Immature natural killer cell (primary cell): Measurements from ENCODE around the gene METTL27. TPM values are rescaled to one million over a fixed set of nuclear protein-coding genes. Genes with fewer than 3 reads are reported as not detected.

Source experiments
- DNase-seq, 3 donors: peaks; one replicate each; pipeline ENCODE4 v3.0.0; 2022; ENCODE audit warnings: mixed read lengths in 1 of 3
- H3K27ac Mint-ChIP-seq, 6 donors: one replicate each; pipeline ENCODE4 v1.8.0; 2020; ENCODE audit warnings: mixed read lengths in 6 of 6, mild to moderate bottlenecking in 5 of 6, inconsistent platforms in 4 of 6, moderate library complexity in 3 of 6
- H3K27me3 Mint-ChIP-seq, 3 donors: one replicate each; pipeline ENCODE4 v1.8.0; 2020 to 2021; ENCODE audit warnings: low read depth in 3 of 3, mild to moderate bottlenecking in 3 of 3, mixed read lengths in 3 of 3, moderate library complexity in 3 of 3, inconsistent platforms in 1 of 3
- H3K36me3 Mint-ChIP-seq, 3 donors: one replicate each; pipeline ENCODE4 v1.8.0; 2020; ENCODE audit warnings: mixed read lengths in 3 of 3, inconsistent platforms in 2 of 3, mild to moderate bottlenecking in 2 of 3
- H3K4me1 Mint-ChIP-seq, 2 donors: one replicate each; pipeline ENCODE4 v1.8.0; 2020; ENCODE audit warnings: inconsistent platforms in 2 of 2, mild to moderate bottlenecking in 2 of 2, mixed read lengths in 2 of 2, moderate library complexity in 1 of 2
- H3K4me3 Mint-ChIP-seq, 5 donors: one replicate each; pipeline ENCODE4 v1.8.0; 2020; ENCODE audit warnings: mild to moderate bottlenecking in 5 of 5, mixed read lengths in 5 of 5, inconsistent platforms in 3 of 5, moderate library complexity in 3 of 5
- H3K9me3 Mint-ChIP-seq, 6 donors: one replicate each; pipeline ENCODE4 v1.8.0; 2020; ENCODE audit warnings: mild to moderate bottlenecking in 6 of 6, mixed read lengths in 6 of 6, inconsistent platforms in 4 of 6, moderate library complexity in 3 of 6
- polyA plus RNA-seq, 3 donors: library from polyadenylated mRNA; unstranded; fragments of 300-500 nt; fragmentation: Illumina TruSeq; gene quantifications; one replicate each; pipeline ENCODE4 v1.2.3, GENCODE V29; 2021

Gene METTL27
- polyA plus RNA-seq, 3 donors from 2014 or later: 0.46 TPM; not detected in 2

- no peak for DNase-seq
- H3K36me3 Mint-ChIP-seq: no peaks in the 10 kb centered on the region
- H3K4me1 Mint-ChIP-seq: no peaks in the 10 kb centered on the region
- no peak overlapping the region for H3K4me3 Mint-ChIP-seq
- H3K9me3 Mint-ChIP-seq: no peaks in the 10 kb centered on the region
- H3K27ac Mint-ChIP-seq: no peak overlapping the region
- H3K27me3 Mint-ChIP-seq: peaks cover 2 to 3% (median 3%) of the 10 kb centered on the region in 3 donors
Observed at GRCh38 chr7:73879977-73880681, 37.8 kb upstream of the METTL27 start.

DNA sequence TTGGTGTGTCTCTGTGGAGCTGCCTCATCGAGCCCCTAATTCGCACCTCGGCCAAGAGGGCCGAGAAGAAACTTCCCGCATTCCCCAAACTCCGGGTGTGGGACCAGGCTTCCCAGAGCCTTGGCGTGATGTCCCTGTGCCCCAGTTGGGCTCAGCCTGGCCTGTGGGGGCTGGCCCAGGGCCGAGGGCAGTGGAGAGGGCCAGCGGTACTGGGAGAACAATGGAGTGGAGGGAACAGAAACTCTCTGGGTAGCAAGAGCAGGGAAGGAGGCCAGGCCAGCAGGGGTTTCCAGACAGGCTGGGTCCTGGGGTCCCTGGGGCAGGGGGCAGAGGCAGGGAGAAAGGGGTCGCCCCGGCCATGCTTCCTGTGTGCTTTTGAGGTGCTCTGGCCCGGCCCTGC lies 34.7 kb upstream of the METTL27 start:
- Mint-ChIP-seq H3K4me3 (no peak overlapping the region), H3K27ac (no peak overlapping the region), H3K36me3 (no peaks in the 10 kb centered on the region), H3K9me3 (no peaks in the 10 kb centered on the region), H3K4me1 (no peaks in the 10 kb centered on the region), H3K27me3 (peaks cover 0 to 3% (median 3%) of the 10 kb centered on the region in 3 donors)
- DNase-seq: no peak

DNA sequence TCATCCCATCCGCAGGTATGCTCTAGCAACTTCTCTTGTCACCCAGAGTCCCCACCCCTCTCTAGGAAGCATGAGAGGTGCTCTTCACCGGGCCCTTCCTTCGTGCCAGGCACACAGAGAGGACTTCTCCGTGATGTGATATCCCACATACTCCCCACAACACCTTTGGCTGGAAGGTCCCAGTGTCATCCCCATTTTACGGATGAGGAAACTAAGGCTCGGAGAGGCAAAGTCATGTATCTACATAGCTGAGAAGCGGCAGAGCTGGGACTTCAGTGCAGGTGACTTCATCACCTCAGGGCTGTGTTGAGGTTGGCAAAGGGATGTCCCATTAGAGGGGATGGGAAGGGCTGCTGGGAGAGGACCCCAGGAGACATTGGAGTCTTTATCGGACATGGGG lies 34.0 kb upstream of the METTL27 start:
- no peak overlapping the region for H3K27ac Mint-ChIP-seq
- peaks cover 0 to 3% (median 0%) of the 10 kb centered on the region in 3 donors for H3K27me3 Mint-ChIP-seq
- no peaks in the 10 kb centered on the region for H3K4me1 Mint-ChIP-seq
- no peaks in the 10 kb centered on the region for H3K36me3 Mint-ChIP-seq
- no peak for DNase-seq
- H3K9me3 Mint-ChIP-seq: no peaks in the 10 kb centered on the region
- H3K4me3 Mint-ChIP-seq: no peak overlapping the region

GRCh38 chr7:73872056-73872908 lies 30.0 kb upstream of the METTL27 start:
- no peak for DNase-seq
- no peaks in the 10 kb centered on the region for H3K36me3 Mint-ChIP-seq
- H3K27me3 Mint-ChIP-seq: peaks cover 0 to 3% (median 0%) of the 10 kb centered on the region in 3 donors
- H3K9me3 Mint-ChIP-seq: no peaks in the 10 kb centered on the region
- H3K4me3 Mint-ChIP-seq: no peak overlapping the region
- no peak overlapping the region for H3K27ac Mint-ChIP-seq
- no peaks in the 10 kb centered on the region for H3K4me1 Mint-ChIP-seq

- H3K27ac Mint-ChIP-seq: no peak overlapping the region
Observed at GRCh38 chr7:73871163-73872011, 29.1 kb upstream of the METTL27 start.

DNA sequence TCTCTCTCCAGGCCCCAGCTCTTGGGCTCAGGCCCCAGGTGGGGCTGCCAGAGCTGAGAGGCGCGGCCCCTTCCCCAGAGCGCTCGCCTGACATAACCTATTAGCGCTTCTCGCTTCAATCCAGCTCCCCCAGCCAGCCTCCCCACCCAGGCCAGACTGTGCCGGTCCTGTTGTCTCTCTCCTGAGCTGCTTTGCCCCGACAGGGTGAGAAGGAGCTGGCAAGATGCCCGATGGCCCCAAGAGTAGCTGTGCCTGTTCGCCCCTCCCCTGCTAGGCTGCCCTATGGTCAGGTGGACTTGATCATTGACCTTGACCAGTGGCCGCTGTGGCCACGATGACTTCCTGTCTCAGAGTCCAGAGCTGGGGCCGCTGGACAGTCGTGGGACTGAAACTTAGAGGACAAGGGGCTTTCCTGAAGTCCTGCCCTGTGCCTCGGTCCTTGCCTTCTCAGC lies 27.8 kb upstream of the METTL27 start:
- Mint-ChIP-seq H3K4me3 (no peak overlapping the region), H3K27ac (no peak overlapping the region), H3K4me1 (no peaks in the 10 kb centered on the region), H3K9me3 (no peaks in the 10 kb centered on the region), H3K36me3 (no peaks in the 10 kb centered on the region), H3K27me3 (no peaks in the 10 kb centered on the region)
- no peak for DNase-seq

More at GRCh38 chr7:73871163-73872011, 29.1 kb upstream of the METTL27 start:
- Mint-ChIP-seq H3K36me3 (no peaks in the 10 kb centered on the region), H3K9me3 (no peaks in the 10 kb centered on the region), H3K4me1 (no peaks in the 10 kb centered on the region), H3K27me3 (peaks cover 0 to 1% (median 0%) of the 10 kb centered on the region in 3 donors), H3K4me3 (no peak overlapping the region)
- no peak for DNase-seq

GRCh38 chr7:73869011-73869798 lies 26.9 kb upstream of the METTL27 start:
- Mint-ChIP-seq H3K4me3 (no peak overlapping the region), H3K9me3 (no peaks in the 10 kb centered on the region), H3K27ac (no peak overlapping the region), H3K36me3 (no peaks in the 10 kb centered on the region), H3K4me1 (no peaks in the 10 kb centered on the region), H3K27me3 (no peaks in the 10 kb centered on the region)
- no peak for DNase-seq

- peaks cover 0 to 5% (median 0%) of the 10 kb centered on the region in 3 donors for H3K27me3 Mint-ChIP-seq
- H3K4me1 Mint-ChIP-seq: no peaks in the 10 kb centered on the region
- H3K9me3 Mint-ChIP-seq: no peaks in the 10 kb centered on the region
- H3K4me3 Mint-ChIP-seq: no peak overlapping the region
- peak overlapping the region in 1 of 6 donors; percentile 36 for H3K27ac Mint-ChIP-seq
- DNase-seq: no peak
- H3K36me3 Mint-ChIP-seq: no peaks in the 10 kb centered on the region
Observed at GRCh38 chr7:73866446-73866767, 24.1 kb upstream of the METTL27 start.

- Mint-ChIP-seq H3K4me1 (no peaks in the 10 kb centered on the region), H3K4me3 (no peak overlapping the region), H3K9me3 (no peaks in the 10 kb centered on the region), H3K36me3 (no peaks in the 10 kb centered on the region), H3K27me3 (peaks cover 0 to 6% (median 0%) of the 10 kb centered on the region in 3 donors), H3K27ac (no peak overlapping the region)
- peak in 1 of 3 donors; percentile 19 for DNase-seq
Observed at GRCh38 chr7:73865738-73866445, 23.6 kb upstream of the METTL27 start.

- H3K27me3 Mint-ChIP-seq: peaks cover 0 to 6% (median 0%) of the 10 kb centered on the region in 3 donors
- DNase-seq: no peak
- no peaks in the 10 kb centered on the region for H3K9me3 Mint-ChIP-seq
- no peak overlapping the region for H3K27ac Mint-ChIP-seq
- H3K4me1 Mint-ChIP-seq: no peaks in the 10 kb centered on the region
- H3K4me3 Mint-ChIP-seq: no peak overlapping the region
- no peaks in the 10 kb centered on the region for H3K36me3 Mint-ChIP-seq
Observed at GRCh38 chr7:73864981-73865711, 22.8 kb upstream of the METTL27 start.

- peaks cover 4 to 11% (median 6%) of the 10 kb centered on the region in 3 donors for H3K27me3 Mint-ChIP-seq
- no peak overlapping the region for H3K27ac Mint-ChIP-seq
- H3K4me1 Mint-ChIP-seq: no peaks in the 10 kb centered on the region
- DNase-seq: no peak
- H3K9me3 Mint-ChIP-seq: no peaks in the 10 kb centered on the region
- no peak overlapping the region for H3K4me3 Mint-ChIP-seq
- no peaks in the 10 kb centered on the region for H3K36me3 Mint-ChIP-seq
Observed at GRCh38 chr7:73861305-73861704, 19.0 kb upstream of the METTL27 start.

- DNase-seq: no peak
- Mint-ChIP-seq H3K4me3 (no peak within 1 kb of the TSS), H3K4me1 (no peaks in the 10 kb centered on the region), H3K36me3 (no peaks in the 10 kb centered on the region), H3K27ac (no peak within 1 kb of the TSS), H3K9me3 (no peaks in the 10 kb centered on the region), H3K27me3 (peaks cover 4 to 11% (median 6%) of the 10 kb centered on the region in 3 donors)
Observed at GRCh38 chr7:73860859-73861258, 18.5 kb upstream of the METTL27 start, which contains the start of gene TMEM270. TSS of gene TMEM270 (plus strand) at chr7:73861159. CDS start at chr7:73861195, 36 bp downstream.
